Central memory CD4-positive, alpha-beta T cell (primary cell): ENCODE results near the gene LUM.
"Not testable (repeated sequence)": the region's sequence is repeated elsewhere in the genome, so short reads cannot be mapped to it uniquely, and the experiment has no call there.

Source experiments
- DNase-seq: peaks from one replicate; pipeline ENCODE4 v3.0.0; 2022

The LUM gene

DNA sequence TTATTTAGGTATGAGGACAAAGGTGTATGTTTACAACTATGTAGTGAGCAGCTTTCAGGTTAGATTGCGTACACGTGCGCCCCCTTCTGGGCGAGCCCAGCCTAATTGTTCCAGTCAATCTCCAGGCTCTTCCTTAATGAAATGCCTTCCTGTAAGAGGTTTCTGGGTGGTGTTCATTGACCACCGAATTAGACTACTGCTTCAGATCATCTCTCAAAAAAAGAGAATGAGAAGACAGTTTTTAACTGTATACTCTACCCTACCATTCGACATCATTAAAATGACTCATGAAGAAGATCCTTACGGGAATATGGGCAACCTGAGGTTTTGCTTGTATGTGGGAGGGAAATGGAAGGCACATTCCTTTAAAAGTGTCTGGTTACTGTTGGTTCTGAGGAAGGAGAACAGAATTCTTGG lies 2.1 kb downstream of the LUM start:
- no peak for DNase-seq

DNA sequence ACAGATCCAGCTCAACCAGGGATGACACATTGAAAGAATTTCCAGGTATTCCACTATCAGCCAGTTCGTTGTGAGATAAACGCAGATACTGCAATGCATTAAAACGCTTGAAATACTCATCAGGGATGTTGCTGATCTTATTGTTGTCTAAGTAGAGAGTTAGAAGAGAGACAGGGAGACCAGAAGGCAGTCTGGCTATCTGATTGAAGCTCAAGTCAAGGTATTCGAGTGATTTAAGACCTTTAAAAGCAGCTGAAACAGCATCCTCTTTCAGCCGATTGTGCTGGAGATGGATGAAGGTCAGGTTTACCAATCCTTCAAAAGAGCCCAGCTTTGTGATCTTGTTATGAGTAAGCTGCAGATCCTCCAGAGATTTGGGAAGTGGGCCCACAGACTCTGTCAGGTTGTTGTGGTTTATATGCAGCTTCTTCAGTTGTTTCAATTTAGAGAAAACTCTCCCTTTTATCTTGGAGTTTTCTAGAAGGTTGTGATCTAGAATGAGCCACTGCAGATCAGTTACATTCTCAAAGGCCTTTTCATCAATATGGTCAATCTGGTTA lies 3.0 kb downstream of the LUM start:
- no peak for DNase-seq

DNA sequence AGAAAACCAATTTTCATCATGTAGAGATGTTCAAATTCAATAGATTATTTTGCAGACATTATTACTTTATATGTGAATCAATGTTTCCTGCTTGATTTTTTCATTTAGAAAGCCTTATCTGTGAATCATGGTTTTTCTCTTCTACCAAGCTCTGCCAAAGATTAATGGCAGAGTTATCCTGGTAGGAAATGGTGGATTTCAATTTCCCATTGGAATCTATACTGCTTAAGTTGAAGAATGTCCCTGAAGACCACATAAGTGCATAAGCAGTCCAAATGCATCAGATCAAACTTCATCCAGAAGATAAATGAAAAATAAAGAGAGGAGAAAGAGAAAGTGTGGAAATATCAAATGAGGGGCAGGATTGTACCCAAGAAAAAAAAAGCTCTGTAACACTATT lies 5.0 kb downstream of the LUM start:
- no peak for DNase-seq

DNA sequence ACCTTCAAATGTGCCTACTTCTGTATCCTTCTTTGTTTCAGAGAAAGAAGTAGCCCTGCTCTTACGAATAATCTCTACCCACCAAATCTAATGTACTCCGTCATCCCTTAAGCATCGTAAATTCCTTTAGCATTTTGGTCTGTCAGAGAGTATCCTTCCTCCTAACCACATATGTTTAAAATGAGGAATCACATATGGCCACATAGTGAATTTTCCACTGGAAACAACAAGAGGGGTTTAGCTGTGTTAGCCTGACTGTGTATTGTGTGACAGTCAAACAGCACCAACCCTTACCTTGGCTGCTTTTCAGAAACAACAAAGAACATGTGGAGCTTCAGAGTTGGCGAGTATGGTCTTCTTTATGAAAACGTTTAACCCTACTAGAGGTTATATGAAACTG lies 5.5 kb downstream of the LUM start:
- no peak for DNase-seq

DNA sequence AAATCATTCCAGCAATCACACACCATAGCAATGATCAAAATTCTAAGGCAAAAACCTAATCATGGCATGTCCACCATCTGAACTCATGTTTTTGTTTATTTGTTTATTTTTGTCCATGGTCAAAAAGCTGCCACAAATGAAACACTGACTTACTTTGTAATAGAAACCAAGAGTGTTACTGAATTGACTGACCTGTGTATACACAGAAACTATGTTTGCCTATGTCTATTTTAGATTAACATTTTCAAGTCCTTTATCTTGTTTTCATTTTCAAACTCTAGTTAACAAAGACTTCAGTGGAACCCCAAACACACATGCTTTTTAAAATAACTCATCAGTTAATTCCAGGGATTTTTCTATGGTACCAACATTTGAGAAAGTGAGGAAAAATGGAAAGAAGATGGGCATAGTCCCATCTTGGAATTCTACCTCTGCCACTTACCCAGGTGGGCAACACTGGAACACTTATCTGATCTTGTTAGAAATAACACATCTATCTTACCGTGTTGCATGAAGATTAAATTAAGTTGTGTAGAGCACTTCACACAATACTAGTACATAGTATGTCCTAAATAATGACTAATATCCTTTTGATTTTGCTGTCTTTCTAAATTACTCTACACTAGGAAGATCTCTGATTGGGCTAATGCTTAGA lies 6.4 kb downstream of the LUM start:
- no peak for DNase-seq

DNA sequence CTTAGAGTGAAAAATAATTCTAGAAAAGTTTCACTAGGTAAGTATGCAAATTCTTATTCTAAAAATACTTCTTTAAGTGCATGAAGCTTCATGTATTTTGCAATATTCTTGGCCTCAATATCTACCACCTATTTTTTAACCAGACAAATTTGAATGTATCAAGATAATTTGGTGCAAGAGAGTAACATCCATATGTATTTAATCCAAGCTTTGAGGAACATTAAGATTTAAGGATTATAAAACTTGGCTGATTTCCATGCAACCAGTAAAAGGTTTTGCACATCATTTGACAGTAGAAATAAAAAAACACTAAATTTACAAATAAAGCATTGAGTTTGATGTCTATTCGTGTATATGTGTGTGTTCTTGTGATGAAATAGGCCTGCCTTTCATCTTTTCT lies 7.7 kb downstream of the LUM start:
- DNase-seq = no peak

DNA sequence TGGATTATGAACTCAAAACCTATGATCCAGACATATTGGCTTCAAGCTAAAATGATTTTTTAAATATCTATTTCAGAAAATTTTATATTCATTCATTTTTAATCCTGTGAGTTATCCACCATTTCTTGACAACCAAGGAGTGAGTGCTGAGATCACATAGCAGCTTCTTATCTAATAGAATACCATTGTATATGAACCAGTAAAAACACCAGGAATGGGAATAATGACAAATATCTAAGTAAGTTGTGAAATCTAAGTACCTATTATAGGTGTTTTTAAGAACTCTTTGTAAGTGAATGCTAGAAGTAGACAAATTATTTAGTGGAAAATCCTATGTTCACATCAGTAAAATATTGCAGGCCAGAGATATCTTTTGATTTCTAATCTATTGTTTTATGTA lies 8.2 kb downstream of the LUM start:
- DNase-seq = no peak

DNA sequence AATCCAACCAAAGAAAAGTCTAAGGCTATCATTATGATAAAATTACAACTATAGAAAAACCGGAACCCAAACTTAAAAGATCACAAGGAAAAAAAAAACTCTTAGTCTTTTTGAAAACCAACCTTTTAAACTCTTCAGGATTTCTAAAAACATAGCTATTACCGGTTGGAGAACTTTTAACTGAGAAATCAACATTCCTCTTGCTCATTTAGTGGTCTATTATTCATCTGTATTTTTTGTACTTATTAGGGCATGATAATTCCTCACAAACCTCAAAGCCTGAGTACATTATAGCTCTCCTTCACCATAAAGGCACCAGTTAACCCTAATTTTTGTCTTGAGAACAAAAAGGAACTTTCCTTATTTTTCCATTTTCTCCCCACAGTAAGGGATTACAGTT lies 10.4 kb downstream of the LUM start:
- DNase-seq = no peak

DNA sequence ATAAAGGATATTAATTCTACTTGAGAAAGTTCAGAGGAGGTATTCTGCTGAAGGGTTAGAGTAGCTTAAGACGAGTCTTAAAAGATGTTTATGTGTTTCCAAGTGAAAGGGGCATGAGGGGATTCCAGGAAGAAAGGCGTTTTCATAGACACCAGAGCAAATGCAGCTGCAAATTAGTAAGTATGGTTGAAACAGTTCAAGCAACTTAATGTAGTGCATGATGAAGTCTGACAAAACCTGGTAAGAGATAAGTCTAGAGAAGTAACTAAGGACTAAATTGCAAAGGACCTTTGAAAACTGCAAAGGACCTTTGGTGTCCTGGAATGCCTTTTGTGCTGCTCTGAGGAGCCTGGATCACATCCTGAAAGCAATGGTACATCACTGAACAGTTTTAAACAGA lies 11.5 kb downstream of the LUM start:
- no peak for DNase-seq

DNA sequence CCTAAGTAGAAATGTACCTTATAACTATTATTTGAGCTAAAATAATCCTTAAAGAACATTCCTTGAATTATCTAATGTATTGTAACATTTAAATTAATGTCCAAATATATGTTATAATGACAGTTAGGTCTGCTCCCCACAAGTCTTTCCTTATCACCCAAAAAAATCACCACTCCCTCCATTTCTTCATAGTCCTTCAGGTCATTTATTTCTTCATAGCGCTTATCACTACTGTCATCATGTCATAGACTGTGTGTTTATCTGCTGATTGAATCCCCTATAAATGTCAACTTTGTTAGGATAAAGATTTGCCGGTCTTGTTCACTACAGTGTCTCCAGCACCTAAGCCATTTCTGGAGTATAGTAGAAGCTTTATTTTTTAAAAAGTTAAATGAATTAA lies 12.0 kb downstream of the LUM start:
- DNase-seq = no peak

DNA sequence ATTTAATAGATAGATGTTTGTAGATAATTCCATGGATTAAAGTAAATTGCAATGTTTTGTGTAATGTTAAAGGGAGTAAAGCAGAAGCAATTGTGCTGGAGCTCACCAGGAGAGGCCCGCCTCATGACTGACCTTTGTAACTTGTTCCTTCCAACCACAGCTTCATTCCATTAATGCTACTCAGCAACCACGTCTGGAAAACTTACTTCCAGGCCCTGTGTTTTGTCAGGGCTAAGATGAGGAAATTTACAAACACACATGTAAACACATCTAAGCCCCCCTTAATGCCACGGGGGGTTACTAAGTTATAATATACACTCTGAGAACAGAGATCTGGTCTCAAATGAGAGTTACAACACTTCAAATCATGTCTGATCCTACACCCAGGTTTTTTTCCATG lies 12.4 kb downstream of the LUM start:
- no peak for DNase-seq

DNA sequence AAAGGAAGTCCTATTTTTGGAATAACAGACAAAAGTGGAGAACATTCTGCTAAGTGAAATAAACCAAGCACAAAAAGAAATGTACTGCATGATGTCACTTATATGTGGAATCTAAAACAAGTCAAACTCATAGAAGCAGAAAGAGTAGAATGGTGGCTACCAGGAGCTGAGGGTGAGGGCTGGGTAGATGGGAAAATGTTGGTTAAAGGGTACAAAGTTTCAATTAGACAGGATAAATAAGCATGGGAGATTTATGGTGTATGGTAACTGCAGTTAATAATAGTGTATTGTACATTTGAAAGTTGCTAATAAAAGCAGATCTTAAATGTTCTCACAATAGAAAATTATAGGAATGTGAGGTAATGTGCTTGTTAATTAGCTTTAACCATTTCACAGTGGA lies 12.8 kb downstream of the LUM start:
- DNase-seq = no peak

DNA sequence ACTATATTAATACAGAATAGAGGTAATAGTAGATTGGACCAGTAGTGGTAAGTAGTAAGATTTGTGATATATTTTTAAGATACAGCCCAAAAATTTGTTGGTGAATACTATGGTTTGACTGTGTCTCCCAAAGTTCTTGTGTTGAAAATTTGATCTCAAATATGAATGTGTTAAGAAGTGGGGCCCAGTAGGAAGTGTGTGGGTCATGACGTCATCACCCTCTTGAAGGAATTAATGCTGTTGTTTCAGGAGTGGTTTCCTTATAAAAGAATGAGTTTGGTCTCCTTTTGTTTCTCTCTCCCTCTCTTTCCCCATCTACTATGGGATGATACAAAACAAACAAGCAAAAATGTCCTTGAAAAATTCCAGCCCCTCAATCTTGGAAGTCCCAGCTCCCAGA lies 16.3 kb downstream of the LUM start:
- DNase-seq = no peak

DNA sequence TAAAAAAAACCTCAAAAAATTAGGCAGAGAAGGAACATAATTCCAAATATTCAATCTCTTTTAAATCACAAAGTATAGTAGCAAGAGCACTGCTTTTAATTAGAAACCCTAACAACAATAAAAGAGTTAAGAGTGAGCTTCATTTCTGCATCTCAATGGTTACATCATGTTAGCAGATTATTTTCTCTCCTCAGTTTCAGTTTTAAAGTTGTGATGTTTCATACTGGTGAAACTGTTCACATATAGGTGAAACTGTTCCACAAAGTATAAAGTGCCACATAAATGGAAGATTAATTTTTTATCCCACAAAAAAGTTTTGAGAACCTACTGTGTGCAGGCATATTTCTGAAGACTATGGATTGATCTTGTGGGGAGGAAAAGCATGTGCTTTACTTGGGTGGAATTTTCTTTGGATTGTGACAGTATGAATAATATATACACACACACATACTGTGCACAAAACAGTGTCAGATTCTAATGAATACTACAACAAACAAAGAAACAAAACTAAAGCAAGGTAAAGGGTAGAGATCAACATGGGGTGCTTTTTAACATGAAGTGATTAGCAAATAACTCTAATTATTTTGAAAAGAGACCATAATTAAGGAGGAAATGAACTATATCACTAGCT lies 17.1 kb downstream of the LUM start:
- no peak for DNase-seq

DNA sequence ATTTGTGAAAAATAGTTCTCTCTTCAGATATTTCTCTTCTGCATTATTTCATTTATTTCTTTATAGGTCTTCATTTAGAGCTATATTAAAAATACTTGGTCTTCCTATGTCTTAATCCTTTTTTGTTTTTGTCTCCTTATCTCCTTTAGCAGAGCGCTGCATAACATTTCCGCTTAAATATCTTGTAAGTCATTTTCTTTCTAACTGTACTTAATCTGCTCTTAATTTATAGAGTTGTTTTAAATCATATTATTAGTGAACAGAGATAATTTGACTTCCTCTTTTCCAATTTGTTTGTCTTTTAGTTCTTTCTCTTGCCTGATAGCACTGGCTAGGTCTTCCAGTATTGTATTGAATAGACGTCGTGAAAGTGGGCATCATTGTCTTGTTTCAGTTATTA lies 18.0 kb downstream of the LUM start:
- no peak for DNase-seq

DNA sequence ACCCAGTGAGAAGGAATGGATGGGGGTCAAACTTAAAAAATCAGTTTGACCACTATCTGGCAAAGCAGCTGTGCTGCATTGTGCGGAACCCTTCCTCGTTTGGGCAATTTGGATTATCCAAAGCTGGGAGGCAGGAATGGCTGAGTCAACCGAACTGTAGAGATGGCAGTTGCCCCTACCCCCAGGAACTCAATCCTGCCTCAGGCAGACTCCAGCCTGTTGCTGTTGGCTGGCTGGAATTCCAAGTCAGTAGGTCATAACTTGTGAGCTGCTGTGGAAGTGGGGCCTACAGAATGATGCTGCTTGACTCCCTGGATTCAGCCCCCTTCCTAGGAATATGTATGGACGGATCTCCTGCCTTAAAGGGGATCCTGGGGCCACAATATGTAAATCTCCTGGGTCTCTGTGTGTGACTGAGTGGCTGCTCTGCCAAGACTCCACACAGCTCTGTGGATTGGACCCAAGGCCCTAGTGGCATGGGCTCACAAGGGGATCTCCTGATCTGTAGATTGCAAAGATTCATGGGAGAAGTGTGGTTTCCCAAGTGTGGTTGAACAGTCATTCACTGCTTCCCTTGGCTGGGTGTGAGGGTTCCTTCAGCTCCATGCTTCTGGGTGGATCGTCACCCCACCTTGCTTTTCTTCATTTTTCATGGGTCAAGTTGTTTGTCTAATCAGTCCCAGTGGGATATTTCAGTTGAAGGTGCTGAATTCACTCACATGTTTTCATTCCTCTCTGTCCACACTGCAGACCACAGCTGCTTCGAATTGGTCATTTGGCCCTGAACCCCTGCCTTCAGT lies 19.2 kb downstream of the LUM start:
- no peak for DNase-seq

DNA sequence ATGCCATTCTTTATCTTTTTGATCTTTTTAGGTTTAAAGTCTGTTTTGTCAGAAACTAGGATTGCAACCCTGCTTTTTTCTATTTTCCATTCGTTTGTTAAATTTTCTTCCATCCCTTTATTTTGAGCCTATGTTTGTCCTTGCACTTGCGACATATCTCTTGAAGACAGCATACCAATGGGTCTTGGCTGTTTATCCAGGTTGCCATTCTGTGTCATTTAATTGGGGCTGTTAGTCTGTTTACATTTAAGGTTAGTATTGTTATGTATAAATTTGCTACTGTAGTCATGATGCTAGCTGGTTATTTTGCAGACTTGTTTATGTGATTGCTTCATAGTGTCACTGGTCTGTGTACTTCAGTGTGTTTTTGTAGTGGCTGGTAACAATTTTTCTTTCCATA lies 21.3 kb downstream of the LUM start:
- DNase-seq = not testable (repeated sequence)

DNA sequence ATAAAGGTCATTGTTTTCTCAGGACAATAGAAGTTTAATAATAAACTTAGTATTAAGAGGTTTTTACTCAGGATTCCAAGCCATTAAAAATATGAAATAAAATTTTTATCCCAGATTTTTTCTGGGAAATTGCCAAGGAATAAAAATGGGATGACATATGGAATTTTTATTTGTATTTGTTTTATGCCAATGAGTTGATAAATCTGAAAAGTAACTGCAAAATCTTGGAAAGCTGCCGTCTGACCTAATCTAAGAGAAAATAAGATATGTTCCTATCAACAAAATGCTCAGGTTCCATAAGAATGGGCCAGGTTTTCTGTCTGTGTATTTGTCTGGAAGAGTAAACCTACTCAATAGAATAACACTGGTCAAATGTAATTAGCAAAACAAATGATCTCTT lies 31.3 kb downstream of the LUM start:
- no peak for DNase-seq

DNA sequence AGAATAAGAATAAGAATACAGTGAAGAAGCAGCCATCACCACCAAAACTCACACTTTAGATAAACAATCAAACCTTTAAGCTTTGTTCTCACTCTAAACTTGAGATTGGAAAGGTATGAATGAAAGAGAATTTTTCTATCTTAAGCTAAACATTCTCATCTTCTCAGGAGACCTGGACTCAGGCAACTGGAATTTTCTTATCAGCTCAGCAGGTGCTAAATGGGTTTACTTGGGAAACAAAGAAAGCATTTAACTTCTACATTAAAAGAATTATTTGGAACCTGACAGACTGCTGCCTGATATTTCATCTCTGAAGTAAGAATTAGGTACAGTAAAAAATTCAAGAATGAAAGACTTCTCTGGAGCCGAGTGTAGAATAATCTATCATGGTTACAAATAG lies 32.8 kb downstream of the LUM start:
- DNase-seq = no peak

DNA sequence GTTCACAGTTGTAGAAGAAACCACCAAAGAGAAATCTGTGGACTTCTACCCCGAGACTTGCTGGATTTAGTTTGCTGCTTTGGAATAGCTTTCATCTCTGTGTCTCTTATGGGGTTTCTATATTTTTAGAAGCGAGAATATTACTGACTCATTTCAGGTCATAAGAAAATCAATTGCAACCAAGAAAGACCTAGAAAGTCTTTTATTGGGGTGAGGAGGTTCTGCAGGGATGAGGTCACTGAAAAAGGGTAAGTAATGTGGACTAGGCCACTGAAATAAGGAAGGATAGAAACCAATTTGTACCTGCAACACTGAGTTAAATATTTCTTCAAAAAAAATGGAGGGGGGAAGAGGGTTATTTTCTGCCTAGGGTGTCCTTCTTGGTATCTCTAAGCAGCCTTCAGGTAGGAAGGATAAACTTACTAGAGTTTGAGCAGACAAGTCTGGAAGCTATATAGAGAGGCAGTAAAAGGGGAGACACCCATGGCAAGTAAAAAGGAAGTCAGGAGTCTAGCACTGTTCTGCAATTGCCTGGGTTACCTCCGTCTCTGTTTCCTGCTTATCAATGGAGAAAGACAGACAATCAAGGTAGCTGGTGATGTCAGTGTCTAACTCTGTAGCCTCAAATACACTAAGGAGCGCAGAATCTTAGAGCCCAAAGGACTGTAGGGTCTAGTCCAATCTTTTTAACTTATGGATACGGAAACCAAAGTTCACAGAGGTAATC lies 33.9 kb downstream of the LUM start:
- DNase-seq = no peak

DNA sequence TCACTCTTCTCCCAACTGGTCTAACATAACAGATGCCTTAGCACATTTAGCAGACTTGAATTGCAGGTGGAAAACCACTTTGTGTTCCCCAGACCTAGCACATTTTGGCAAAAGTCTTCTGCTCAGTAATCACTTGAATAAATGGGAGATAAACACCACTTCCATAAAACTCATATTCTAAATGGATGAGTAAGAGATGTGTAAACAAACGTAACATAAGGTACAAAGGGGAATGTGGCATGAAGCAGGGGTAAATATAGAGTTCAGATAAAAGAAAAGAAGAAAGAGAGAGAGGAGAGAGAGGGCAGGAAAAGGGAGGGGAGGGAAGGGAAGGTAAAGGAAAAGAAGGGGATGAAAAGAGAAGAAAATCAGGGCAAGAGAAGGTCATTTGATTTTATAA lies 36.4 kb downstream of the LUM start:
- DNase-seq = no peak

DNA sequence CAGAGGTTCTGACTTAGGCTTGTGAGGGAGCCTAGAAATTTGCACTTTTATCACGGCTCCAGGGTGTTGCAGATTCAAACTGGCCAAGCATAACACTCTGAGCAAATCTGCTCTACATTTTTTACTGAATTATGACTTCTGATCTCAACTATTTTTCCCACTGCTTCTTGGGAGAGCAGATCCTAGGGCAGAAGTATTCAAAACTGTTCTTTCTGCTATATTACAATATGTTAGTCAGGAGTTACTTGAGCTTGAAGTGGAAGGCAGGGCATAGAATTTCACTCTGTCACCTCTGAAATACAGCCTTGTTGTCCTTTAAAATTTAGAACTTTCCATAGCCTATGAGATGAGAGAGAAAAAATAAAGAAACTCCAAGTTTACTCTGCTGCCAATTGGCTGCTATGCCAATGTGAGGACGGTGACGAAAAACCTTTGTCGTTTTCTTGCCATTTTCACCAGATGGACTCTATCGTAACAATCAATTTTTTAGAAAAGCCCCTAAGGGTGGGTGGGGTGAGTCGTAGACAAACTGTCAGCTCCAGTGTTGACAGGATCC lies 37.1 kb downstream of the LUM start:
- no peak for DNase-seq

DNA sequence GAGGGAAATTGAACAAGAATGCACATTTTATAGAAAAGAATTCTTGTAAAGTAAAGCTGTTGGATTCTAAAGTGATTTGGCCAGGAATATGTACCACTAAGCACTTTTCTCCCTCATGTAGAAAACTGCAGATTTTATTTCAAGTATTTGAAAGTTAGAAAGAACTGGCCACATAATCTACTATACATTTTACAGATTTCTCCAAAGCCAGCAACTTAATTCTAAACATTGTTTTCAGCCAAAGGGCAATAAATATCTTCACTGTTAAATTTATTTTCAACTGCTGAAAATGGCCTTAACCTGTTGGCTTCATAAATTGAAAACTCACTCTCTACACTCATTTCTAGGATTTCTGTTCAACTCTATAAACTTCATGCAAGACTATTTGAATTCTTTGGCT lies 37.9 kb downstream of the LUM start:
- no peak for DNase-seq
